Amygdala (tissue), 56 donors: ENCODE measurements around the gene EPHB2.
A peak's percentile ranks its signal among the peaks of the same experiment; 100 is the strongest.

Experiments
- DNase-seq, 56 donors: peaks; one replicate each; lab custom pipeline; 2025; lab: John Stamatoyannopoulos, UW

Gene EPHB2

GRCh38 chr1:22959545-22960360 is 249.1 kb downstream of the EPHB2 start:
- no peak for DNase-seq

GRCh38 chr1:22962558-22962957 is 251.9 kb downstream of the EPHB2 start:
- DNase-seq, result no peak

- DNase-seq, result no peak
Observed at GRCh38 chr1:22963044-22963677, 252.5 kb downstream of the EPHB2 start.

- DNase-seq, result no peak
Observed at GRCh38 chr1:22966309-22966708, 255.7 kb downstream of the EPHB2 start.

- DNase-seq, result no peak
Observed at GRCh38 chr1:22967833-22968232, 257.2 kb downstream of the EPHB2 start.

GRCh38 chr1:22969304-22969709 is 258.7 kb downstream of the EPHB2 start:
- DNase-seq, result peak in 3 of 56 donors; percentile 3 to 51 (median 16)

GRCh38 chr1:22970096-22970495 is 259.5 kb downstream of the EPHB2 start:
- DNase-seq, result no peak
